Muscle layer of duodenum (tissue), 2 donors: Measurements from ENCODE around the gene FBF1.
A peak's percentile ranks its signal among the peaks of the same experiment; 100 is the strongest.
"Not testable (repeated sequence)": the region's sequence is repeated elsewhere in the genome, so short reads cannot be mapped to it uniquely, and the experiment has no call there.

Experiments used
- H3K27ac ChIP-seq: one replicate; pipeline ENCODE4 v1.7.0; 2013; ENCODE audit warnings: mild to moderate bottlenecking, low read length
- H3K27me3 ChIP-seq: one replicate; pipeline ENCODE4 v1.7.0; 2013; ENCODE audit warnings: low read depth, mild to moderate bottlenecking, control low read depth, low read length
- H3K36me3 ChIP-seq, 2 donors: one replicate each; pipeline ENCODE4 v1.7.0; 2013; ENCODE audit warnings: low read length in 2 of 2, control low read depth in 1 of 2, mild to moderate bottlenecking in 1 of 2; ENCODE audit not compliant: insufficient read depth in 2 of 2, control insufficient read depth in 1 of 2
- H3K4me1 ChIP-seq, 2 donors: one replicate each; pipeline ENCODE4 v1.7.0; 2013; ENCODE audit warnings: low read length in 2 of 2, mild to moderate bottlenecking in 2 of 2, control low read depth in 1 of 2, moderate library complexity in 1 of 2; ENCODE audit not compliant: insufficient read depth in 2 of 2, control insufficient read depth in 1 of 2
- H3K4me3 ChIP-seq, 2 donors: one replicate each; pipeline ENCODE4 v1.7.0; 2013; ENCODE audit warnings: low read length in 2 of 2, low read depth in 1 of 2, mild to moderate bottlenecking in 1 of 2
- H3K9me3 ChIP-seq, 2 donors: one replicate each; pipeline ENCODE4 v1.7.0; 2013; ENCODE audit warnings: low read length in 2 of 2, control low read depth in 1 of 2, mild to moderate bottlenecking in 1 of 2; ENCODE audit not compliant: control insufficient read depth in 1 of 2
- donor health status: healthy.

The FBF1 gene

DNA sequence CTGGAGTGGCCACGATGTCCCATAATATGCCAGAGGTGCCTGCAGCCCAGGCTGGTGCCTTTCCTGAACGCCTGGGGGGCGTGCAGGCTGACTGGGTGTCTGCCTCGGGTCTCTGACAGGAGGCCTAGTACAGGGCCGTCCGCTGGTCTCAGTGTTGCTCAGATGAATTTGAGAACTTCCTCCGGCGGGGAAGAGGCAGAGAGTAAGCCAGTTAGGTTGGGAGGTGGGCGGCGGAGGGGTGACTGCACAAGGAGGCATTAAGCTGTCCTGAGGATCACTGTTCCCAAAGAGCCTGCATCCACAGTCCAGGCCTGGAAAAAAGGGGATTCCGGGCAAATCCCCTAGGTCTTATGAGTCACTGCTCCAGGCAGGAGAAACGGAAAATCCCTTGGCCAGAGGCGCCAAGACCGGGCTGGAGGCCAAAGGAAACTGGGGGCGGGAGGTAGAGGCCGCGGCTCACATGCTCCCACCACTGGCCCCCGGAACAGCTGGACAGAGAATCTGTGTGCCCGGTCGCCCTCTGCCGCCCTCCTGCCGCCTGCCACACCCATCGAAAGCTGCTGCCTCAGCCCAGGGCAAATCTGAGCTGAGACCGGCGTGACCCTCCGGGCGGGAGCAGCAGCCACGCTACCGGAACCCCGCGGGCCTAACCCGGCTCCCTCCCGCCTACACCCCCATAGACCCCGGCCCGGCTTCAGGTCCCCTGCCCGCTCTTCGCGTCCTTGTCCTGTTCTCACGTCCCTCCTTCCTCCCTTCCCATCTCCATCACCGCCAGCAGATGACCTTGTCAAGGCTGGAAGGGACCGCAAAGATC, 63.7 kb downstream of the FBF1 start:
- H3K4me3 ChIP-seq: peak overlapping the region; percentile 77 to 90
- H3K27ac ChIP-seq: peak overlapping the region; percentile 96
- no peaks in the 10 kb centered on the region for H3K27me3 ChIP-seq
- H3K4me1 ChIP-seq: peaks cover 20 to 53% of the 10 kb centered on the region in 2 donors
- no peaks in the 10 kb centered on the region for H3K9me3 ChIP-seq
- H3K36me3 ChIP-seq: peaks cover 14 to 26% of the 10 kb centered on the region in 2 donors

DNA sequence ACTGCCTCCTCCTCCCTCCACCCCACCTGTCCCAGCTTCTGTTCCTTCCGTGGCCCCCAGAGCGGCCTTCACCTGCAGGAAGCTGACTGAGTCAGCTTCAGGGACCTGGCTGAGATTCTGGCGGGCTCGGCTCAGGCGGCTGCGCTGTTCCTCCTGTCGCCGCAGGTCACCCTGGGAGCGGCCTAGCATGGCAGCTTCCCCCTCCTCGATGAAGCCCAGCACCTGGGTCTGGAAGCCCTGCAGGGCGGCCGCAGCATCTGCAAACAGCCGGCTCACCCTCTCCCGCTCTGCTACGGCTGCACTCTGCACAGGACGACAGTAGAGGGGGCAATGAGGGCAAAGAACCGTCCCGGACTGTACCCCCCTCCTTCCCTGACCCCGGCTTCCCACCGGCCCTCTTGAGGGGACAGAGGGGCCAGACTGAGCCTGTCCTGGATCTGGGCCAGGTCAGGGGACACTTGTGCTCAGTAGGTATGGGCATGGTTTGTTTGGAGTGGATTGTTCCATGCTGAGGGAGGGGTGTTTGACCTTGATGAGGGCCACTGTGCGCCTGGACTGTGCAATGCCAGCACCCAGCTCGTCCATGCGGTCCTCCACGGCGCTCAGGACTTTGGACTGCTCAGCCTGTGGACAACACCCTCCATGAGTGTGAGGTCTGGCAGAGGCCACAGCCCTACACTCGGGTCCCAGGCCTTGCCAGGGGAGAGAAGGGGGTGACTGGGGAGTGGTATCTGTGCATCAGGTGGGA, 64.5 kb downstream of the FBF1 start:
- H3K27me3 ChIP-seq: no peaks in the 10 kb centered on the region
- H3K36me3 ChIP-seq: peaks cover 14 to 26% of the 10 kb centered on the region in 2 donors
- peak overlapping the region; percentile 96 for H3K27ac ChIP-seq
- no peaks in the 10 kb centered on the region for H3K9me3 ChIP-seq
- peaks cover 20 to 53% of the 10 kb centered on the region in 2 donors for H3K4me1 ChIP-seq
- H3K4me3 ChIP-seq: peak overlapping the region; percentile 77 to 90

DNA sequence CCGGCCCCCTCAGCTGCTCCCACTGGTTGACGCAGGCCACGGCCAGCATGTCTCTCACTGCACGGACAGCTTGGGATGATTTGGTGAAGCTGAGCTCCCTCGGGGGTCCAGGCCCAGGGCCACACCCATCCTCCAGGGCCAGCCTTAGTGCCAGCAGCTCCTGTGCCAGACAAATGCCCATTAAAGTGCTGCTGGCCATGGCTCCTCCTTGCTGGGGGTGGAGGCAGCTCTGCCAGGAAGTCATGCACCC, 65.0 kb downstream of the FBF1 start:
- Histone ChIP-seq H3K36me3 (peaks cover 14 to 26% of the 10 kb centered on the region in 2 donors), H3K4me1 (peaks cover 20 to 53% of the 10 kb centered on the region in 2 donors), H3K27me3 (no peaks in the 10 kb centered on the region), H3K4me3 (peak overlapping the region; percentile 77 to 90), H3K27ac (peak overlapping the region; percentile 96), H3K9me3 (no peaks in the 10 kb centered on the region)

DNA sequence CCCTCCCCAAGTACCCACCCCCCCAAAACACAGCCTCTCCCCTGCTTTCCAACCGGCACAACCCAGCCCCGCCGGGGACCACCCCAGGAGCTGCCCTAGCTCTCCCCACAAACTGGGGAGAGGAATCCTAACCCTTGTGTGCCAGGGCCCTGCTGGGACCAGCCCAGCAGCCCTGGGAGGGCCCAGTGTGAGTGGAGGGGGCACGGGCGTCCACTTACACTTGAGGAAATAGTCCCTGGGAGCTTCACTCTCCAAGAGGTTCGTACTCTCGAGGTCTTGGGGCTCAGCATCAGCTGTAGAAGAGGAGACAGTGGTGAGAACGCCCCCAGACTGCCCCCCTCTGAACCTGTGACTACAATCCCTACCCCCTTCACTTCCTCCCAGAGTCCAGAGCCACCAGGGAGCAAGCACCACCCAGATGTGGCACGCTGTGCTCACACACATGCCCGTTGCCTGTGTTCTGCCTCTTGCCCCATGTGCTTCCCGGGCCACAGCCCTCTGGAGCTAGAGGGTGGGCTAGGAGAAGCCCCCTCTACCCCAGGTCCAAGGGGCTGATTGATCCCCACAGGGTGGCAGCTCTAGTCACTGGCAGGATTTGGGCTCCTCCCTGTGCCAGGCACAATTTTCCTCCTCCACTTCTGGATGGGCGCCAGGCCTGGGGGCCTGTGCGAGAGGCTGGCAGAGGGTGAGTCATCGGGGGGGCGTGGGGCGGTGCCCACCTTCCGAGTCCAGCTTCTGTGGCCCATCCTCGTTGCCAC, 65.5 kb downstream of the FBF1 start:
- peaks cover 20 to 58% of the 10 kb centered on the region in 2 donors for H3K4me1 ChIP-seq
- peak overlapping the region; percentile 77 to 90 for H3K4me3 ChIP-seq
- no peaks in the 10 kb centered on the region for H3K9me3 ChIP-seq
- H3K36me3 ChIP-seq: peaks cover 14 to 26% of the 10 kb centered on the region in 2 donors
- no peaks in the 10 kb centered on the region for H3K27me3 ChIP-seq
- peak overlapping the region; percentile 96 for H3K27ac ChIP-seq

DNA sequence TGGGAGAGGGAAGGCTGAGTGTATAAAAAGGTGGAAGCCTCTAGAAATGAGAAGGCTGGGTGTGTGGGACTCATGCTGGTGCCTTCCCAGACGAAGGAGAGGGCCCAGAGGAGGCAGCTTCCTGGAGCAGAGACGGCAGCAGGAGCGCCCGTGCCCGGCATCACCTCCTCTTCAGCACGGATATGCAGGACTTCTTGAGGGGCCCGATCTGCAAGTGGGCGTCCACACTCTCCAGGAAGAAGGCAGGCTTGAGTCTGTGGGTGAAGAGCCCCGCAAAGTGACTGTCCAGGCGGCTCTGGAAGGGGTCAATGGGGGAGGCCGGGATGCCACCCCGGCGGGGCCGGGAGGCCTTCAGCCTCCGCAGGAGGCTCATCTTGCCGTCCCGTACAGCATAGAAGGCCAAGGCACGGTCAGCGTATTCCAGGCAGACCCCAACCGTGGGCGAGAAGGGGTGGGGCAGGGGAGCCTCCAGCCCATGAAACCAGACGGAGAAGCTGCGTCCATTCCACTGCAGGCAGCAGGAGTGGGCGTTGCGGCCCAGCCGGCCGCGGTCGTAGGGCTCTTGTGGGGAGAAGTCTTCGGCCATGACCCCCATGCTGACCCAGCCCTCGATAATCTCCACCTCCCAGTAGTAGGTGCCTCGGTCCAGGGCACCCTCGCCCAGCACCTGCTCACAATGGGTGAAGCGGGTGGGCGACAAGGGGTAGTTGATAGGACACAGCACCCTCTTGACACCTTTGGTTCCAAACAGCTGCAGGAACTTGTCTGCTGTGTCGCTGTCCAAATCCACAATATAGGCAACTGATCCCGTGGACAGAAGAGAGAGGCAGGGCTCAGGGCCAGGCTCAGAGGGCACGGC, 66.3 kb downstream of the FBF1 start:
- H3K27me3 ChIP-seq: no peaks in the 10 kb centered on the region
- H3K27ac ChIP-seq: peak overlapping the region; percentile 96
- H3K36me3 ChIP-seq: peaks cover 14 to 26% of the 10 kb centered on the region in 2 donors

DNA sequence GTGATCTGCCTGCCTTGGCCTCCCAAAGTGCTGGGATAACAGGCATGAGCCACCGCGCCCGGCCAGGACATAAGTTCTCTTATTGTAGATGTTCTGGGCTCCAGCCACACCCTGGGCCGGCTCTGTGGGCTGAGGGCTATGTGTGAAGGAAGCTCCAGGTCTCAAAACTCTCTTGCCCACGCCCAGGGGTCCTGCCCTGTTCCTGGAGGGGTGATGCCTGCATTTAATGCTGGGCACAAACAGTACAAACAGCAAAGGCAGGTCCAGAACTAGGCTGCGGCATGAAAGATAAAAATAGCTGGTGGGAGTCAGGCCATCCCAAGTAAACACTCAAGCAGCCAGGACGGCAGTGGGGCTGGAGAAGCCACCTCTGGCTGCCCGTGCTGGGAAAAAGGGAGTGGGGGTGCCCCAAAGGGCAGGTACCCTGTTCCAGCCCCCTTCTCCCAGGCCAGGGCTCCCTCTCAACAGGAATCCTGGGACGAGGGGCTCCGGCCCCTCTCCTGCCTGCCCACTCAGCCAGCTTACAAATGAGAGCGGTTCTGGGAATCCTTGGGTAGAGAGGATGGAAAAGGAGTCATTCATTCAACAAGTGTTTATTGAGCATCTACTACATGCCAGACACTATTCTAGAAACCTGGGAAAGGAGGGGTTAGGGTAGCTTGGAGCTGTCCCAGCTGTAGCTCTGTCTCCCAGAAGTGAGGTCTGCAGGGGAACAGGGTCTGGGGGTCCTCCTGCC, 67.1 kb downstream of the FBF1 start:
- H3K9me3 ChIP-seq: no peaks in the 10 kb centered on the region
- H3K4me1 ChIP-seq: peaks cover 30 to 64% of the 10 kb centered on the region in 2 donors
- H3K27ac ChIP-seq: peak overlapping the region; percentile 72
- peak overlapping the region in 1 of 2 donors; percentile 40 for H3K4me3 ChIP-seq
- no peaks in the 10 kb centered on the region for H3K27me3 ChIP-seq
- peaks cover 14 to 26% of the 10 kb centered on the region in 2 donors for H3K36me3 ChIP-seq

More for the DNA sequence above, 66.3 kb downstream of the FBF1 start:
- H3K4me1 ChIP-seq: peaks cover 24 to 64% of the 10 kb centered on the region in 2 donors
- H3K9me3 ChIP-seq: no peaks in the 10 kb centered on the region
- H3K4me3 ChIP-seq: peak overlapping the region in 1 of 2 donors; percentile 90

DNA sequence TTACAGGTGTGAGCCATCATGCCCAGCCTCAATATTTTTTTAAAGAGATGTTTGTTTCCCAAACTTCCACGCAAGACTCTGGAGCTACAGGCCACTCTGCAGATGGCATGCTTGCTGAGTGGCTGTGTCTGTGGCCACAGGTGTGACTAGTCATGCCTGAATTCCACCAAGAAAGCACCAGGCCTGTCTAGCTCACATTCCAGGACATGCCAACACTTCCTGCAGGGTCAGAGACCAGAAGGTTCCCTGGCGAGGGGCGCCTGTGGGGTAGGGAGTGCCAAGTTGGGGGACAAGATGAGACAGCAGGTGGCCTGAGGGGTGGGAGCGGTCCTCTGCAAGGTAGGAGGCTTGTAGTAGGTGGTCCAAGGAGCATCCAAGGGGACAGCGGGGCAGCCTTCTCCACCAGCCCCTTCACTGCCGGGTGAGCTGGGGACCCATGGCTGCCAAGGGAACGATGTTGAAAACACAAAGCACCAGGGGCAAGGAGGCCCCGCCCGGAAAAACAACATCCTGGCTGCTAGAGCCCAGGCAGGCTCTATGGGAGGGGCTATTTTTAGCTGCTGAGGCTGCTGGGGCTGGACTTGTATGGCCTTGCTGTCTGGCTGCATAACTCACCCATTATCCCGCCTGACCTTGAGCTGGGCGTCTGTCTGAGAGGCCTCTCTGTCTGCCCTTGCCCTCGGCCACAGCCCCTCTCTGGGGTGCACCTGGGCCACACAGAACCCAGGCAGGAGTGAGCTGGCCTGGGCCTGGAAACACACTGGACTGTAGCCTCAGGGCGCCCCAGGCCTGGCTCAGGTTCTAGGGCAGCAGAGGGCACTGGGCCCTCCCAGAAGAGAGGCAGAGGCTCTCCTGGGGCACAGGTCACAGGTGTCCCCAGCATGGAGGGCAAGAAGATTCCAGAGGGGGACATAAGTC, 68.1 kb downstream of the FBF1 start:
- Histone ChIP-seq H3K36me3 (peaks cover 14 to 26% of the 10 kb centered on the region in 2 donors), H3K4me1 (peaks cover 30 to 62% of the 10 kb centered on the region in 2 donors), H3K9me3 (no peaks in the 10 kb centered on the region), H3K27me3 (no peaks in the 10 kb centered on the region), H3K4me3 (peak overlapping the region in 1 of 2 donors; percentile 40), H3K27ac (peak overlapping the region; percentile 88)

DNA sequence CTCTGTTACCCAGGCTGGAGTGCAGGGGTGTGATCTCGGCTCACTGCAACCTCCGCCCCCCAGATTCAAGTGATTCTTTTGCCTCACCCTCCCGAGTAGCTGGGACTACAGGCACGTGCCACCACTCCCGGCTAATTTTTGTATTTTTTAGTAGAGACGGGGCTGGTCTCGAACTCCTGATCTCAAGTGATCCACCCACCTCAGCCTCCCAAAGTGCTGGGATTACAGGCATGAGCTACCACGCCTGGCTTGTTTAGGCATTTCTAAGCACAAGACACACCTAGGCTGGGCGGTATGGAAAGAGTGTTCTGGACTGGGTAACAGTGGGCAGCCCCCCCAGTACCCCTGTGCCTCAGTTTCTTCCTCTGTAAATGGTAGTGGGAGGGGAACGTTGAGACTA, 70.6 kb downstream of the FBF1 start:
- Histone ChIP-seq H3K27ac (peak overlapping the region; percentile 85), H3K36me3 (peaks cover 11 to 16% of the 10 kb centered on the region in 2 donors), H3K4me3 (peak overlapping the region in 1 of 2 donors; percentile 39), H3K4me1 (peaks cover 15 to 43% of the 10 kb centered on the region in 2 donors)
- not testable (repeated sequence) for H3K27me3 ChIP-seq, H3K9me3 ChIP-seq

DNA sequence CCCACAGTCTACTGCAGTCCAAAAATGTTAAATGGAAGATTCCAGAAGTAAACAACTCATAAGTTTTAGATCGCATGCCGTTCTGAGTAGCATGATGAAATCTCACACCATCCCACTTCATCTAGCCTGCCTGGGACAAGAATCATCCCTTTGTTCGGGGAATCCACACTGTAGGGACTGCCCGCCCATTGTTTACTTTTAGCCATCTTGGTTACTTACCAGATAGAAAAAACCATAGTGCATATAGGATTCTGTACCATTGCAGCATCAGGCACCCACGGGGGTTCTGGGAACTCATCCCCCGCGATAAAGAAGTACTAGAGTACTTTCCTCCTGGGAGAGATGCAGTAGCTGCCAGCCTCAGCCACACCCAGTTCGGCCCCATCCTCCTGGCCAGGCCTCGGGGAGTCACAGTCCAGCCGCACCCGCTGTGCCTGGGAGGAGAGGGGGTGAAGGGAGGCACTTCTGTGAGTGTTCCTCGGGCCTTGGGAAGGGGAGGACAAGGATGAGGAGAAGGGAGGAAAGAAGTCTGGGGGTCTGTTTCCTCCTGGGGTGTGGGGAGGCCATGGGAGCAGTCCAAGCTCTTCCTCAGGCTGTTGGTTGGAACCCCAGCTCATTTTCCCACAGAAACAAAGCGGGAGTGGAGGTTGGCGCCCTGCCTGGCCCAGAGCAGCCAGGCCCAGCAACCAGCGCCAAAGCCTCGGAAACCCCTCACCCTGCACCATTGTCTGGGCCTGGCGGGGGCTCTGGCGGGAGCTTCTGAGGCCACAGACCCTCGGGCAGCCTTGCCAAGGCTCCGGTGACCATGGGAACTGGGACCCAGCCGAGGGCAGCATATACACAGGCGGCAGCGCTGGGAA, 71.3 kb downstream of the FBF1 start:
- Histone ChIP-seq H3K36me3 (peaks cover 10% of the 10 kb centered on the region in 2 donors), H3K27ac (peak overlapping the region; percentile 85), H3K9me3 (no peaks in the 10 kb centered on the region), H3K4me3 (peak overlapping the region; percentile 26 to 39), H3K27me3 (no peaks in the 10 kb centered on the region), H3K4me1 (peaks cover 15 to 40% of the 10 kb centered on the region in 2 donors)
